K562 (cell line): Measurements from ENCODE around the gene WDR86. TPM values are rescaled to one million over a fixed set of nuclear protein-coding genes. Genes with fewer than 3 reads are reported as not detected.

Source experiments
- GTF2A2 ChIP-seq: IDR thresholded peaks from 2 replicates; pipeline ENCODE4 v1.6.1; 2016; ENCODE audit warnings: mild to moderate bottlenecking, missing genetic modification characterization, missing compliant biosample characterization
- GTF2F1 ChIP-seq: IDR thresholded peaks from 2 replicates; pipeline ENCODE4 v1.6.1; 2011; ENCODE audit warnings: low read depth, low read length, improper control_type of control experiment
- HDAC1 ChIP-seq, 2 experiments: fragments of 450-650 bp; IDR thresholded peaks; 2 replicates each; pipeline ENCODE4 v1.6.1; 2016 to 2017; ENCODE audit warnings: inconsistent platforms in 1 of 2, mild to moderate bottlenecking in 1 of 2, moderate library complexity in 1 of 2
- JUN ChIP-seq, 2 experiments: sonication (generic) in 1 of 2; formaldehyde crosslinking in 1 of 2; IDR thresholded peaks; 2 replicates each; pipeline versions ENCODE4 v1.6.1 to v1.8.0; 2012 to 2022; ENCODE audit warnings: borderline replicate concordance in 2 of 2, mild to moderate bottlenecking in 2 of 2, improper control_type of control experiment in 1 of 2, low read depth in 1 of 2, low read length in 1 of 2, missing genetic modification reagents in 1 of 2
- MEF2D ChIP-seq: conservative IDR thresholded peaks from 2 replicates; pipeline ENCODE4 v1.6.1; 2016; ENCODE audit warnings: low read depth, missing genetic modification characterization, missing compliant biosample characterization
- NCOA2 ChIP-seq, 2 experiments: fragments of 450-650 bp; IDR thresholded peaks; 2 replicates each; pipeline ENCODE4 v1.6.1; 2018; ENCODE audit warnings: mild to moderate bottlenecking in 2 of 2, moderate library complexity in 1 of 2; ENCODE audit not compliant: partially characterized antibody in 2 of 2
- NFIC ChIP-seq: fragments of 450-650 bp; IDR thresholded peaks from 2 replicates; pipeline ENCODE4 v1.6.1; 2017; ENCODE audit warnings: mild to moderate bottlenecking, inconsistent platforms
- PHF20 ChIP-seq: fragments of 450-650 bp; IDR thresholded peaks from 2 replicates; pipeline ENCODE4 v1.6.1; 2018; ENCODE audit not compliant: partially characterized antibody
- PURB ChIP-seq: sonication (generic); formaldehyde crosslinking; IDR thresholded peaks from 2 replicates; pipeline ENCODE4 v1.9.0; 2021; ENCODE audit warnings: low read depth, mild to moderate bottlenecking, missing genetic modification reagents
- SRF ChIP-seq, 2 experiments: fragments of 250-450, 450-650 bp in 1 of 2; sonication (Bioruptor Pico) in 1 of 2; sonication (generic) in 1 of 2; formaldehyde crosslinking; IDR thresholded peaks; 2 replicates each; pipeline versions ENCODE4 v1.5.0 to v1.5.1; 2020 to 2022; ENCODE audit warnings: mild to moderate bottlenecking in 1 of 2, missing genetic modification reagents in 1 of 2
- TBL1XR1 ChIP-seq, 2 experiments: IDR thresholded peaks; 2 replicates each; pipeline ENCODE4 v1.6.1; 2012; ENCODE audit warnings: improper control_type of control experiment in 2 of 2, low read length in 2 of 2, mild to moderate bottlenecking in 1 of 2
- WHSC1 ChIP-seq: IDR thresholded peaks from one replicate; pipeline ENCODE4 v1.6.1; 2012; ENCODE audit warnings: low read length, control low read depth, inconsistent platforms
- YBX1 ChIP-seq: fragments of 450-650 bp; IDR thresholded peaks from 2 replicates; pipeline ENCODE4 v1.7.1; 2016; ENCODE audit warnings: mild to moderate bottlenecking
- ZBTB26 ChIP-seq: fragments of 450-650 bp; formaldehyde crosslinking; IDR thresholded peaks from 2 replicates; pipeline ENCODE4 v1.4.0; 2022; ENCODE audit warnings: missing genetic modification characterization
- ZBTB7A ChIP-seq: IDR thresholded peaks from 2 replicates; pipeline ENCODE4 v1.6.1; 2011; ENCODE audit warnings: low read depth, mild to moderate bottlenecking, low read length, moderate library complexity, borderline replicate concordance; ENCODE audit not compliant: control insufficient read depth
- ZFP36 ChIP-seq: fragments of 150-350 bp; IDR thresholded peaks from 2 replicates; pipeline ENCODE4 v1.6.1; 2018; ENCODE audit warnings: low read length, low read depth; ENCODE audit not compliant: partially characterized antibody
- ZNF212 ChIP-seq: fragments of 450-650 bp; formaldehyde crosslinking; IDR thresholded peaks from 2 replicates; pipeline ENCODE4 v1.4.0; 2020; ENCODE audit warnings: mild to moderate bottlenecking
- ZNF316 ChIP-seq: fragments of 450-650 bp; IDR thresholded peaks from 2 replicates; pipeline ENCODE4 v1.6.1; 2016
- ZNF398 ChIP-seq: fragments of 250-450 bp; sonication (Bioruptor Pico); IDR thresholded peaks from 2 replicates; pipeline ENCODE4 v1.8.0; 2021; ENCODE audit warnings: moderate library complexity, mild to moderate bottlenecking, inconsistent platforms
- ZNF41 ChIP-seq: fragments of 250-450 bp; sonication (Bioruptor Pico); conservative IDR thresholded peaks from 2 replicates; pipeline ENCODE4 v1.4.0; 2020; ENCODE audit warnings: mild to moderate bottlenecking
- ZNF583 ChIP-seq: fragments of 250-450 bp; sonication (Bioruptor Pico); IDR thresholded peaks from 2 replicates; pipeline ENCODE4 v1.4.0; 2020
- ZNF696 ChIP-seq: fragments of 250-450 bp; sonication (Bioruptor Pico); conservative IDR thresholded peaks from 2 replicates; pipeline ENCODE4 v1.4.0; 2020; ENCODE audit warnings: mild to moderate bottlenecking, moderate library complexity
- ZNF707 ChIP-seq: fragments of 250-450 bp; sonication (Bioruptor Pico); conservative IDR thresholded peaks from 2 replicates; pipeline ENCODE4 v1.8.0; 2022; ENCODE audit warnings: inconsistent platforms, mild to moderate bottlenecking, moderate library complexity
- ZNF740 ChIP-seq, 3 experiments: fragments of 200-800 bp in 1 of 3; sonication (Bioruptor generic) in 1 of 3; sonication (generic) in 1 of 3; formaldehyde crosslinking in 1 of 3; IDR thresholded peaks; 2 replicates each; pipeline versions ENCODE4 v1.6.1 to v1.8.0; 2016 to 2022; ENCODE audit warnings: mild to moderate bottlenecking in 2 of 3, missing compliant biosample characterization in 2 of 3, missing genetic modification characterization in 2 of 3, missing genetic modification reagents in 1 of 3
- polyA plus RNA-seq, 8 experiments: library from polyadenylated mRNA; depleted of rRNA in 4 of 8; stranded (reverse) in 5 of 8; unstranded in 3 of 8; fragments of >200 nt; fragmentation: Nextera tagmentation in 2 of 8; fragmentation: Illumina TruSeq in 1 of 8; extraction: Ambion mirVana in 2 of 8; extraction: Trizol in 1 of 8; gene quantifications; 2 replicates each; pipeline versions ENCODE4 v1.2.1 to v1.2.3, GENCODE V29; 2011 to 2014; ENCODE audit warnings: inconsistent platforms in 1 of 8, missing spikeins in 1 of 8
- total RNA-seq, 7 experiments: library from RNA; depleted of rRNA in 6 of 7; stranded (reverse); fragments of >200 nt in 6 of 7; fragmentation: Illumina TruSeq in 2 of 7; extraction: Trizol in 2 of 7; gene quantifications; 2 replicates each; pipeline versions ENCODE4 v1.2.1 to v1.2.3, GENCODE V29; 2011 to 2021; ENCODE audit warnings: low replicate concordance in 1 of 7

The WDR86 gene
- total and polyA plus RNA-seq, 9 of the 15 experiments (the other 6 are each of a cell fraction or from before 2014, with no cell fraction given) = 0.24 TPM; not detected in 8

- peak; percentile 85 for TF ChIP-seq NFIC
- peak; percentile 96 for TF ChIP-seq ZNF316
- TF ChIP-seq ZNF583 (CRISPR knock-in tag) = peak; percentile 41; the same call in 1 of the 2 replicates
- TF ChIP-seq HDAC1 (IDR thresholded peaks at IDR 0.05) = peak in 1 of 2 experiments; percentile 58; a peak in 1 of 4 replicates
- no peak for TF ChIP-seq YBX1
- TF ChIP-seq ZNF212 (CRISPR knock-in tag) = no peak
- no peak for TF ChIP-seq ZFP36
- 0 out of 2 replicates have a peak, but pooled peaks have one; percentile 16 for TF ChIP-seq MEF2D (tag)
- peak; percentile 53 for TF ChIP-seq WHSC1
- TF ChIP-seq ZNF398 = no peak
- TF ChIP-seq ZNF696 (CRISPR knock-in tag) = no peak
- 0 out of 4 replicates have a peak, but pooled peaks of 1 of the 2 experiments have one; percentile 2 for TF ChIP-seq TBL1XR1 (IDR thresholded peaks at IDR 0.05; ENCODE audit: low read length in 2 of 2)
- TF ChIP-seq JUN (IDR thresholded peaks at IDR 0.05; ENCODE audit: borderline replicate concordance, low read depth, low read length) = peak; percentile 67; the same call in 1 of the 2 replicates
- no peak for TF ChIP-seq JUN (CRISPR knock-in tag; IDR thresholded peaks at IDR 0.05; ENCODE audit: borderline replicate concordance)
- TF ChIP-seq ZNF707 (CRISPR knock-in tag) = no peak
- TF ChIP-seq ZNF41 = no peak
- peak; percentile 36 for TF ChIP-seq PHF20
- TF ChIP-seq NCOA2 (IDR thresholded peaks at IDR 0.05; ENCODE audit: partially characterized antibody in 2 of 2) = no peak
- no peak for TF ChIP-seq ZNF740 (CRISPR knock-in tag; IDR thresholded peaks at IDR 0.05)
- TF ChIP-seq ZNF740 (tag; IDR thresholded peaks at IDR 0.05) = 0 out of 4 replicates have a peak, but pooled peaks of 1 of the 2 experiments have one; percentile 24
- no peak for TF ChIP-seq GTF2A2 (tag)
- TF ChIP-seq ZBTB7A = peak; percentile 83; the same call in 1 of the 2 replicates
- no peak for TF ChIP-seq ZBTB26 (CRISPR knock-in tag)
- TF ChIP-seq SRF (CRISPR knock-in tag; IDR thresholded peaks at IDR 0.05) = no peak
- no peak for TF ChIP-seq PURB (CRISPR knock-in tag)
- TF ChIP-seq GTF2F1 = 0 out of 2 replicates have a peak, but pooled peaks have one; percentile 43
These were observed 5.4 kb downstream of the WDR86 start (continued) for GRCh38 chr7:151404216-151405011.
